Measurements from ENCODE around the gene WDR76.

DNA sequence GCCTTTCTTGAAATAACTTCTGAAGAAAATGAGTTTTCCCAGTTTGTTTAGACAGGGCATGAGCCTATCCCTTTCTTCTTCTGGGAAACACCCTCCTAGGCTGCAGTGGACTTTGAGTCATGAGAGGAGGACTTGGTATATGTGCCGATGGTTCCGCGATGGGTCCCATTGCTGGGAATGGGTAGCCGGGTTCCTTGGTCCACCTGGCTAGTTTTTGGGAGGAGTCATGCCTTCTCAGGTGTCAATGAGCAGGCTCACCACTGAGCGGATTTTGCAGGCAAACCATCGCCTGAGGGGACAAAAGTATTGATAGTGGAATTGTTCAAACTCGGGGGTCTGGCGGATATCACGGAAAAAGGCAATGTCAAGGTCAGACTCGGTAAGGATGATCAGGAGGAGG is 46.8 kb downstream of the WDR76 start:
- TF ChIP-seq, protein P1, sequence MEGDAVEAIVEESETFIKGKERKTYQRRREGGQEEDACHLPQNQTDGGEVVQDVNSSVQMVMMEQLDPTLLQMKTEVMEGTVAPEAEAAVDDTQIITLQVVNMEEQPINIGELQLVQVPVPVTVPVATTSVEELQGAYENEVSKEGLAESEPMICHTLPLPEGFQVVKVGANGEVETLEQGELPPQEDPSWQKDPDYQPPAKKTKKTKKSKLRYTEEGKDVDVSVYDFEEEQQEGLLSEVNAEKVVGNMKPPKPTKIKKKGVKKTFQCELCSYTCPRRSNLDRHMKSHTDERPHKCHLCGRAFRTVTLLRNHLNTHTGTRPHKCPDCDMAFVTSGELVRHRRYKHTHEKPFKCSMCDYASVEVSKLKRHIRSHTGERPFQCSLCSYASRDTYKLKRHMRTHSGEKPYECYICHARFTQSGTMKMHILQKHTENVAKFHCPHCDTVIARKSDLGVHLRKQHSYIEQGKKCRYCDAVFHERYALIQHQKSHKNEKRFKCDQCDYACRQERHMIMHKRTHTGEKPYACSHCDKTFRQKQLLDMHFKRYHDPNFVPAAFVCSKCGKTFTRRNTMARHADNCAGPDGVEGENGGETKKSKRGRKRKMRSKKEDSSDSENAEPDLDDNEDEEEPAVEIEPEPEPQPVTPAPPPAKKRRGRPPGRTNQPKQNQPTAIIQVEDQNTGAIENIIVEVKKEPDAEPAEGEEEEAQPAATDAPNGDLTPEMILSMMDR (IDR thresholded peaks at IDR 0.05; ENCODE audit: borderline replicate concordance, extremely low read depth, low read length, poor library complexity, severe bottlenecking): no peak
- no peak for TF ChIP-seq EZH2 (IDR thresholded peaks at IDR 0.05; ENCODE audit: borderline replicate concordance, low read depth, low read length, severe bottlenecking)

Data from DND-41 (cell line).